GM18505 (cell line): ENCODE data around the gene HAGHL.
A peak's percentile ranks its signal among the peaks of the same experiment; 100 is the strongest.

Experiments used
- ATAC-seq: cut with Tn5 transposase; IDR thresholded peaks from one replicate; pipeline ENCODE4 v1.9.1; 2021; ENCODE audit not compliant: unreplicated experiment
- POLR2A ChIP-seq: IDR thresholded peaks from 4 replicates; pipeline ENCODE4 v1.6.1; 2011; ENCODE audit warnings: borderline replicate concordance; ENCODE audit not compliant: insufficient read depth, insufficient read length; ENCODE audit errors: extremely low read depth

Gene HAGHL

DNA sequence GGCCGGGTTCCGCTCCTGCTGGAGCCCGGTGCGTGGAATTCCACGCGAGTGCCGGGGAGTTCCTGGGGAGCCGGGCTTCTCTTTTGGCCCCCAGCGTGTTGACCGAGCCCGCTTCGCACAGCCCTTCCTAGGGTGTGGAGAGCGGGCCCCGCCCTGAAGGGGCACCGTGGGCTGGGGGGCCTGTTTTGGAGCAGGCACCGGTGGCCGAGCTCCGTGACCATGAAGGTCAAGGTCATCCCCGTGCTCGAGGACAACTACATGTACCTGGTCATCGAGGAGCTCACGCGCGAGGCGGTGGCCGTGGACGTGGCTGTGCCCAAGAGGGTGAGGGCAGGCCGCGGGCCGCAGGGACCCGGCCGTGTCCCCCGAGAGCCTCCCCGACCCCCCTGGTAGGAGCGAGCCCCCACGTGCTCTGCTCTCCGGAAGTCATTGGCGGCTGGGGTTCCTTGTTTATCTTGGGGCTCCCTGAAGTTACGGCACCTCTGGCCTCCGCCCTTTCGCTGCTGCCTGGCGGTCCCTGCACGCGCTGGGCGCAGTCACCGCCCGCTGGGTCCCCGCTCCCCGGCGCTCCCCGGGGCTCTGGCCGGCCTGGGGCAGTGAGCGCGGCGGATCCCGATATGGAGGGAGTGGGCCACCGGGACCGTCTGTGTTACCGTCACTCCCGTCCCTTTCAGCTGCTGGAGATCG lies 528 bp downstream of the HAGHL start:
- TF ChIP-seq POLR2A = no peak
- ATAC-seq = no peak

DNA sequence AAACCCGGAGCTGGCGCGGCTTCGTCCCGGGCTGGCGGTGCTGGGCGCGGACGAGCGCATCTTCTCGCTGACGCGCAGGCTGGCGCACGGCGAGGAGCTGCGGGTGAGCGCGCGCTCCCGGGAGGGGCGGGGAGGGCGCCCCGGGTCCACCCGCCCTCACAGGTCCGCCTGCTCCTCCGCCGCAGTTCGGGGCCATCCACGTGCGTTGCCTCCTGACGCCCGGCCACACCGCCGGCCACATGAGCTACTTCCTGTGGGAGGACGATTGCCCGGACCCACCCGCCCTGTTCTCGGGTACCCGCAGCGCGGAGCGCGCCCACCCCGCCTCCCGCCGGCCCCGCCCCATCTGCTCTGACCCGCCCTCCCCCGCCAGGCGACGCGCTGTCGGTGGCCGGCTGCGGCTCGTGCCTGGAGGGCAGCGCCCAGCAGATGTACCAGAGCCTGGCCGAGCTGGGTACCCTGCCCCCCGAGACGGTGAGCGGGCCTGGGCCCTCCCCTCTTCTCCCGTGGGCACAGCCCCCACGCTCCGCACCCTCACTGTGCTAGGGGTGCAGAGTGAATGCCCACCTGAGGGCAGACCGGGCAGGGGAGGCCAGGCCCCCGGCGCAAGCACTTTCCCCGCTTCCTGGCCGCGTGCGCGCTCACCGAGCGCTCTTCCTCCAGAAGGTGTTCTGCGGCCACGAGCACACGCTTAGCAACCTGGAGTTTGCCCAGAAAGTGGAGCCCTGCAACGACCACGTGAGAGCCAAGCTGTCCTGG lies 1.4 kb downstream of the HAGHL start:
- no peak for ATAC-seq
- TF ChIP-seq POLR2A = peak; percentile 17

DNA sequence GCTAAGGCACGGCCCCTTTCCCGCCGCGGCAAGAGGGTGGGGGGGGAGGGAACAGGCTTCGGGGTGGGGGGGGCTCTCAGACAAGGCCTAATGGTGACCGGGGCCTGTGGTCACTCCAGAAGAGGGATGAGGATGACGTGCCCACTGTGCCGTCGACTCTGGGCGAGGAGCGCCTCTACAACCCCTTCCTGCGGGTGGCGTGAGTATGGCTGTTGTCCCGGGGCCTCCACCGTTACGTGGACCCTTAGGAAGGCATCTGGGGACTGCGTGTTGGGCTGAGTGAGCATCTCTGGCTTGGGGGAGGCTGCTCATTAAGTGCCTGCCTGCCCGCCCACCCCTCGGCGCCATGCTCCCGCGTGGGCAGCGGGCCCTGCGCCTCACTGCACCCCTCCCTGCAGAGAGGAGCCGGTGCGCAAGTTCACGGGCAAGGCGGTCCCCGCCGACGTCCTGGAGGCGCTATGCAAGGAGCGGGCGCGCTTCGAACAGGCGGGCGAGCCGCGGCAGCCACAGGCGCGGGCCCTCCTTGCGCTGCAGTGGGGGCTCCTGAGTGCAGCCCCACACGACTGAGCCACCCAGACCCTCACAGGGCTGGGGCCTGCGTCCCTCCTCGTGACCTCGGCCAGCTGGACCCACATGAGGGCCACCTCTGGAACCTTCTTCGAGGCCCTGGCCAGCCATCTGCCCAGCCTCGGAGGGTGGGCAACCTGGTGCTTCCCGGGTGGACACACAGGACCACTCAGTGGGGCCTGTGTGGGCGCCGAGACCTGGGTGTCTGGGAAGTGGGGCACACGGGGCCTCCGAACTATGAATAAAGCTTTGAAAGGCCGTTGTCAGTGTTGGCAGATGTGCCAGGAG lies 2.2 kb downstream of the HAGHL start:
- TF ChIP-seq POLR2A = no peak
- no peak for ATAC-seq

DNA sequence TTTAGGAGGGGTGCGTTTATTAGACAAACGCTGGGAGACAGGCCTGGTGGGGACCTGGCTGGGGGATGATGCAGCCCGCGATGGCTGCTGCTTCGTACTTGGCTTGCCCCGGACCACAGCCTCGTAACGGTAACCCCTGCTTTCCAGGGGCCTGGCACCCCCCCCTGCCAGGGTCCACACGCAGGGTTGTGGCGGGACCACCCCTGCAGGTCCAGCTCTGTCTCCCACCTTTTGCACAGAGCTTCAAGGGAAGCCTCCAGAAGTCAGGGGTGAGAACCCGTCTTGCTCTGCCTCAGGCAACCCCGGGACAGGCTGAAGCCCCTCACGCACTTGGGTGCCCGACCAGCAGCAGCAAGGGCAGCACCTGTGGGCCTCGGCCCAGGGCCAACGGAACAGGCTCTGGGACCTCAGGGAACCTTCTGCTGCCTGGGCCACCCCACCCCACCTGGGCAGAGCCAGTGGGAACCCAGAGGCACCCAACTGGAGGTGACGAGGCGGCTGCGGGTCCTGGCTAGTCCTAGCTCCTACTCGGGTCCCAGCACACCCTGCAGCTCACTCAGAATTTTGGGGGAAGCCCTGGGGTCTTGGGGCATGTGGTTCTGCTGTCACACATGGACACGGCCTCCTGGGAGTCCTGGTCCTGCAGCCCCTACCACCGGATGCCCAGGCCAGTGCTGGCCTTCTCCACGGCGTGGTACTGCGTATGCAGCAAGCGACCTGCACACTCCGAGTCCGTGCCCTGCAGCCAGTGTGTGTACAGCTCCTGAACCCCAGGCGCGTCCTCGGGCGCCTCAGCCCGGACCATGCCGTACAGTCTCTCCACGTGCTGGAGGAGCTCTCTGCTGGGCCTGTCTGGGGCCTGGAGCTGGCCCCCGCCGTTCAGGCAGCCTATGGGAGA lies 3.1 kb downstream of the HAGHL start:
- TF ChIP-seq POLR2A = no peak
- ATAC-seq = no peak

DNA sequence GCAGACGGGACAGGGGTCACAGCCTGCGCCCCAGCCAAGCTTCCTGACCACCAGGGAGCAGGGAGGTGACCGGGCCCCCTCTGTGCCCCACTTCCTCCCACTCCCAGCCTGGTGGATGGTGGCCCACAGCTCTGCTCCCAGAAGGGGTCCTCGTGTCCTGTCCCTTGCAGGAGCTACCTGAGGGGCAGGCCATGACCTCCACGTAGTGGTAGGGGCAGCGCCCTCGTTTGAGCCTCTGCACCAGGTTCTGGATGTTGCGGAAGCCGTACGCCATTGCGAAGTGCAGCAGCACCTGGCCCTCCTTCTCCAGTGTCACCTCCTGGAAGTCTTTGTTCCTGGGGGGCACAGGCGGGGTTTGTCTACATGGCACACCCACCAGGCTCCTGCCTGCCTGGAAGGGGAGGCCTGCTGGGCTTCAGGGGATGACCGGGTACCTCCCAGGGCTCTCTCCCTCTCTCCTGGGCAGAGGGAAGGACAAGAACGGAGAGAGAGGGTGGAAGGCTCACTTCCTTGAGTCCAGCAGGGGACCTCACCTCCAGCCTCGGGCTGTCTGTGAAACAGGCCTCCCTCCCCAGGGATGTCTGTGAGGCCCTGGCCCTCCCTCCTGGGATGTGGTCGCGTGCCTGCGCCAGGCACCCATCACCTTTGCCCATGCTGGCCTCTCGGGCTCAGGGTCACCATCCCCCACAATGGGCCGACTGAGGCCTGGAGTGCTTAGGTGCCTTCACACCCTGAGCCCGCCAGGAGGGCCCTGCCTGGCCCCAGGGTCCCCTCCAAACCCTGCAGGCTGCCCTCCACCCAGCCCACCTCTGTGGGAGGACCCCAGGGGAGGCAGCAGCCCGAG lies 4.0 kb downstream of the HAGHL start:
- ATAC-seq = no peak
- no peak for TF ChIP-seq POLR2A

DNA sequence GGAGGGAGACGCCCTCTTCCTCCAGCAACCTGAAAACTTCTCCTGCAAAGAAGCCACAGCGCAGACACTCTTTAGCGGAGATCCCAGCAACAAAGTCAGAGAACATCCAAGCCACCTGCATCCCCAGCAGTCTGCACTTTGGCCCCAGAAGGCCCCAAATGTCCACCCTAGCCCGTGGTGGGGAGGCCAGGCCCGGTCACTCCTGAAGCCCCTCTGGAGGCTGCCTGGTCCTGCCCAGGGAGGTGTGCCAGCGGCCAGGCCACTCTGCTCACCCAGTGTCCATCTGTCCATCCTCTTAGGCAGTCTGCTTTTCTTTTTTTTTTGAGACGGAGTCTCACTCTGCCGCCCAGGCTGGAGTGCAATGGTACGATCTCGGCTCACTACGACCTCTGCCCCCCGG lies 5.4 kb downstream of the HAGHL start:
- no peak for TF ChIP-seq POLR2A
- no peak for ATAC-seq

DNA sequence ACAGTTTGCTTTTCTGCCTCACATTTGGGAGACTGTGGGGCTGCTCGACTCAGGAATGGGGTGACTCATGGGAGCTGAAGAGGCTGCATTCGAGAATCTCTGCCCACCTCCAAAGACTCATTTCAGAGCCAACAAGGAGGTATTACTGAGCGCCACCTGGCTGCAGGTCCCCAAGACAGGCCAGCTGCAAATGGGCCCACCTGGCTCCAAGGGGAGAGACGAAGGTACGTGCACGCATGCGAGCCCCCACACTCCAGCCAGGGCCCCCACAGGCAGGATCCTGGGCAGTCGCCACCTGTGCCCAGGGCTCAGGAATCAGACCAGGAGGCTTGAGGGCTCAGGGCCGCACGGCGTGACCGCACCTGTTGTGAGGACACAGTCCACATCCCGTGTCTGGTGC lies 6.0 kb downstream of the HAGHL start:
- no peak for ATAC-seq
- TF ChIP-seq POLR2A = no peak

DNA sequence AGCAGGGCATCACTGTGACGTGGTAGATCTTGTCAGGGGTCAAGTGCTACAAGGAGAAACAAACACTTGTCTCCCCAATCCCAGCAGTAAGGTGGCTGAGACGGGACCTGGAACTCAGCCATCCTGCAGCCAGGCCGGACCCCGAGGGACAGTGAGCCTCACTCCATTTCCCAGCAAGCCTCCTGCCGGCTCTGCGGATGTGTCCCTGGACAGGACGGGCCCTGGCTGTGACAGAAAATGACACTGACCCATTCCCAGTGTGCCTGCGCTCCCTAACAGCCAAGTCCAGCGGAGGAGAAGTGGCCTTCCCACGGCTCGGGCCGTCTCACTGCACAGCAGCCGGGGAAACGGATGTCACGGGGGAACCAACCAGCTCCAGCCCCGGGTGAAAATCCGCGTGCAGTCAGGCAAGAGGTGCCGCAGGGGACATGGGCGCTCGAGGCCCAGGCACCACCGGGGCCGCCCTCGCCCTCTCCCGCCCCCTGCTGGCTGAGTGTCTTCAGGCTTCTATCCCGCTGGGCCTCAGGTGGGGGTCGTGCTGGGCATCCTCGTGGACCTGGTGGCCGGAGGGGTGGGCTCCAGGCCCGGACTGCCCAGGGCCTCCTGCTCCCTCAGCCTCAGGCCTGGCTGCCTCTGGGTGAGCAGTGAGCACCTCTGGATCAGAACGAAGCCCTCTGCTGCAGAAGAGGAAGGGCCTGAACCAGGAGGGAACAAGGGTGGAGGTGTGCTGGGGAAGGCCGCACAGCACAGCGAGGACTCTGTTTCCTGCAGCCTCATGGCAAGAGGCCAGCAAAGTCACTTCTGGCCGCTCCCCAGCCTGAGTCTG lies 6.7 kb downstream of the HAGHL start:
- no peak for TF ChIP-seq POLR2A
- ATAC-seq = no peak

DNA sequence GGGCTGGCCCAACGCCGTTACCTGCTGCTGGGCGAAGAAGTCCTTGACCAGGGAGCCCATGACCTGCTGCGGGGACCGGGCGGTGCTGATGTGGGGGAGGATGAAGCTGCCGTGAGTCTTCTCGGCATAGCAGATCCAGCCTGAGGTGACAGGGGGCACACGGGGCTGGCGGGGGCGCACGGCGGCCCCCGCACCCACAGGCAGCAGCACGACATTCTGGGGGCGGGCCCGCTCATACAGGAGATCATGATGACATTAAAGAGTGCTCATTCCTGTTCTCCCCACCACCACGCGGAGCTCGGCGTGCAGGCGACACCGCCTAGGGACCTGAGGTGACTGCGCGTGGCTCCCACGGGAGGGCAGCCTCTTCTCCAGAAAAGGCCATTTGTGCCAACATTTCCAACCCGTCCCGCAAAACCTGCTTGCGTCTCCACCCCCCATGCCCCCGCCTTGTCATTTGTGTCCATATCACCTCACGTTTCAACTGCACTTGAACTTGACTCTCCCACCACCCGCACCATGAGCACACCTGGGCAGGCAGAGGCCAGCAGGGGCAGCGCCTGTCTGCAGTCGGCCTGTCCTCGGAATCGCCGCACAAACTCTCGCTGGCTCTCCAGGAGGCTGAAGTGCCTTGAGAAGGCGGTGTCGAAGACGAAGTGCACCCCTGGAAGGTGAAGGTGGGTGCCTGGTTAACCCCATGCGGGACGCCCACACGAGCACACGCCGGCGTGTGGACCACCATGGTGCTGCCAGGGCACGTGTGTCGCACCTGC lies 7.5 kb downstream of the HAGHL start:
- ATAC-seq = no peak
- no peak for TF ChIP-seq POLR2A

DNA sequence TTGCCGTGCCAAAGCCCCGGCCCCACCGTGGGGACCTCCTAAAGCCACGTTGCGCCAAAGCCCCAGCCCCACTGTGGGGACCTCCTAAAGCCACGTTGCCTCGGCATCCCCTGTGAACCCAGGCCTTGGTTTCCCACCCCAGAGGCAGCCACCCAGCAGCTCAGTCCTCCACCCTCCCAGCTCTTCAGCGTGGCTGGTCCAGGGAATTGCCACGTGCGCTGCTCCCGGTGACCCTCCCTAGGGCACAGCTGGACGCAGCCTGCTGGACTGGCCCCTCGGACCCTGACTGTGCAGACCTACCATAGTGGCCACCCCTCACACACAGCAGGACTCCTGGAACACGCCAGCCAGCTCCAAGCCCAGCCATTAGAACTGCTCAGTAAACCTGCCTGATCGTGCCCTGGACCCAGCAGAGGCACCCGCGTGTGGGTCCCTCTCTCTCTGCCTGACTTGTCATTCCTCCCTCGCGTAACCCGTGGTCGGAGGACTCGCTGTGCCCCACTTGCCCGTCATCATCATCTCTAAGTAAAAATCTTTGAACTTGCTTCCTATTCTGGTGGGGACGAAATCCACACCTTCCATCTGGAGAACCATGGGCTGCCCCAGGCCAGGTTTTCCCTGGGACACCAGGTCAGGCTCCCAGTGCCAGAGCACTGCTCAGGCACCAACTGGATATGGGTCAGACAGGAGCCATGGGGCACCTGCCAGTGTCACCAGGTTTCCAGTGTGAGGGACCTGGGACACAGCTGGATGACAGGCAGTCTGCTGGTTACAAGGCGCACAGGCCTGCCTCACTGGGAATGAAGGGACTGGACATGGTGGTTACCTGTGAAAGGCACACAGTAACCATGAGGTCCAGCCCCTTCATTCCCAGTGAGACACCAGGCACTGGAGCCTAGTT lies 8.3 kb downstream of the HAGHL start:
- no peak for ATAC-seq
- no peak for TF ChIP-seq POLR2A
